Stimulated activated CD4-positive, alpha-beta T cell treated with anti-CD3 and anti-CD28 coated beads, Interleukin-2, amount 100 ng/mL, for 4 hours (primary cell): ENCODE measurements around the gene VAPB.
"Not testable (repeated sequence)": the region's sequence is repeated elsewhere in the genome, so short reads cannot be mapped to it uniquely, and the experiment has no call there.

Source experiments
- DNase-seq: peaks from one replicate; pipeline ENCODE4 v3.0.0-alpha.2; 2020; ENCODE audit warnings: low read depth

VAPB gene

DNA sequence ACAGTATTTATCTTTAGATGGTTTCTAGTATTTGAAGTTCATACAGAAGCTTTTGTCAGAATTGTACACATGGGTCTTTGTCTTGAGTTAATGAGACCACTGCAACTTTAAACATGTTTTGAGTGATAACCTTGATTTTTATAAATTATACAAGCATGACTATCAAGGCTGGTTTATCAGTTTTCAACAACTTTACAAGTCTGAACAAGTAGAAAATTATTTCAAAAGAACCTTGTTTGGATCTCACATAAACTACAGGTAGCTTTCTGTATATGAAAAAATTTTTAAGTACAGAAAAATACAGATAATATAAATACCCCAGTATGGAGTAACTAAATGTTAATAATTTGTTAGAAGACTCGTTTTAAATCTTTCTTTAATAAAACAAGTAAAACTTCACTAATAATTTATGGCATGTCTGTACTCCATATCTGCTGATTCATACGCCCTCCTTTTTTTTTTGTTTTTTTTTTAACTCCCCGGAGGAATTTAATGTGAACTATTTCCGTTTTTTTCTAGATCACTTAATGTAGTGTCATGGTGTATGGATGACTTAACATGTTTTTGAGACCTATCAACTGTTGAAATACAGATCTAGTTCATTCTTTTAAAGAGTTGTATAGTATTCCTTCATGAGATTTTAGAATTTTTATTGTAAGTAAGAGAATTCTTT lies 18.3 kb downstream of the VAPB start:
- DNase-seq: no peak

DNA sequence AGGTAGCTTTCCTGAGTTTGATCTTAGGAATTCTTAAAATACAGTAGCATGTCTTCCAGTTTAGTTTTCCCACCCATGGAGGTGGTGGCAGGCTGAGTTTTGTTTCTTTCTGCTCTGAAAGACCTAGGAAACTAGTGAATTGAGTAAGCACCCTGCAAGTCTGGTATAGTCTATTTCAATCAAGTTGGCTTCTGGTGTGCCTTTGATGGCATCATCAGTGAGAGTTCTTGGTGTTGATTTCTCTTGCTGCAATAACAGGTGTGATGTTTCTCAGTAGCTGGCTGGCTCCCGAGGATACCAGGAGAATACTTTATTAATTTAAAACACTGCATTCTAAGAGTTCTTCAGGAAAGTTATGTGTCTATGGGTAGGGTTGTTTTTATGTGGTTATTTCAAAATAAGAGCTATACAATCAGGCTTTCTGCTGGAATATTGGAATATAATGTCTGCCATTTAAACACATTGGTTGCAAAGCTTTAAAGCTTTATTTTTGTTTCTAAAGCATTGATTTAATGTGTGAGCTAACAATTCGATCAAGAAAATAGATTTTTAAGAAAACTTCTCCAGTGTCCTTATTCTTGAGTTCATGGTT lies 19.0 kb downstream of the VAPB start:
- no peak for DNase-seq

DNA sequence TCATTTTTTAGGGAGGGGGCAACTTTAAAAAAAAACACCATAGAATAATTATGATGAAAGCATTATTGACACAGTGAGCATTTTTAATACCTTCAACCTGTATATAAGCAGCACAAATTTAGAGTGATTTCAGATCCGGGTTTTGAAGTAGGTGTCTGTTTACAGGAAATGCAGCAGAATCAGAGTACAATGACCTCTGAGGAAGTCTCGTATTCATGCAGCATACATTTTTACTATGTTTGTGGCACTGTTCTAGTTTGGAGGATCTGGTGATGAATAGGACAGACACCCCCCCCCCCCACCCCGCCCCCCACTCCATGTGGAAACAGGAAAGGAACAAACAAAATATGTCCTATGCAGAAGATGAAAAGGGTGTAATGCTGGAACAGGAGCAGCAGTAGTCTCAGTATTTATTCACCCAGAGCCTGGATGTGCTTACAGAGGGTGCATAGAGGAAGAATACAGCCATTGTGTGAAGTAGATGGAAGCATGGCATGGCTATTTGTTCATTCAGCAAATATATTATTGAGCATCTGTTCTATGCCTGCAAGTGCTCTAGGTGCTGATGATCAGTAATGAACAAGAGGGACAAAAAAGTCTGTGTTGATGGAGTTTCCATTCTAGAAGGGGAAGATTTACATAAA lies 19.7 kb downstream of the VAPB start:
- DNase-seq: no peak

DNA sequence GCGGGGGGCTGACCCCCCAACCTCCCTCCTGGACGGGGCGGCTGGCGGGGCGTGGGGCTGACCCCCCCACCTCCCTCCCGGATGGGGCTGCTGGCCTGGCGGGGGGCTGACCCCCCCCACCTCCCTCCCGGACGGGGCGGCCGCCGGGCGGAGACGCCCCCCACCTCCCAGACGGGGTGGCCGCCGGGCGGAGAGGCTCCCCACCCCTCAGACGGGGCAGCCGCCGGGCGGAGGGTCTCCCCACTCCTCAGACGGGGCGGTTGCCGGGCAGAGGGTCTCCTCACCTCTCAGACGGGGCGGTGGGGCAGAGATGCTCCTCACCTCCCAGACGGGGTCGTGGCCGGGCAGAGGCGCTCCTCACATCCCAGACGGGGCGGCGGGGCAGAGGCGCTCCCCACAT lies 25.2 kb downstream of the VAPB start:
- not testable (repeated sequence) for DNase-seq

DNA sequence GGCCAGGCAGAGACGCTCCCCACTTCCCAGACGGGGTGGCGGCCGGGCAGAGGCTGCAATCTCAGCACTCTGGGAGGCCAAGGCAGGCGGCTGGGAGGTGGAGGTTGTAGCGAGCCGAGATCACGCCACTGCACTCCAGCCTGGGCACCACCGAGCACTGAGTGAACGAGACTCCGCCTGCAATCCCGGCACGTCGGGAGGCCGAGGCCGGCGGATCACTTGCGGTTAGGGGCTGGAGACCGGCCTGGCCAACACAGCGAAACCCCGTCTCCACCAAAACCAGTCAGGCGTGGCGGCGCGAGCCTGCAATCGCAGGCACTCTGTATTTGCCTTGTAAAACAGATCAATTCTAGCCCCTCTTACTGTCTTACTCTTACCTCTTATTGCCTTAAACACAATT lies 25.8 kb downstream of the VAPB start:
- not testable (repeated sequence) for DNase-seq

DNA sequence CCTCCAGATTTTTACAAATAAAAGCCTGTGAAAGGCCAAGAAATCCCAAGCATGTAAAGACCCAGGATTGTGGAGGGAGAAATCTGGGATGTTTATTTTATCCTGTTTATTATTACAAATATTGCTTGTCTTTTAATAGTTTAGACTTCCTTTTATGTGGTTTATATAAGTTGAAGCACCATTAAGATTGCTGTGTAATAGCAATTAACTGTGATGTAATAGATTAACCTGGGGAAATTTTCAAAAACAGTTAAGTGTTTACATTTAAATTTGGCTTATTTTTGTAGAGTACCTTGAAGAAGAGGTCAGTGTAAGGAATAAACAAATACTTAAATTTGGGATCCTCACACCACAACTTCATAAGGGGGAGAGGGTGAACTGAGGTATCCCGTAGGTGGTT lies 27.0 kb downstream of the VAPB start:
- DNase-seq: no peak

DNA sequence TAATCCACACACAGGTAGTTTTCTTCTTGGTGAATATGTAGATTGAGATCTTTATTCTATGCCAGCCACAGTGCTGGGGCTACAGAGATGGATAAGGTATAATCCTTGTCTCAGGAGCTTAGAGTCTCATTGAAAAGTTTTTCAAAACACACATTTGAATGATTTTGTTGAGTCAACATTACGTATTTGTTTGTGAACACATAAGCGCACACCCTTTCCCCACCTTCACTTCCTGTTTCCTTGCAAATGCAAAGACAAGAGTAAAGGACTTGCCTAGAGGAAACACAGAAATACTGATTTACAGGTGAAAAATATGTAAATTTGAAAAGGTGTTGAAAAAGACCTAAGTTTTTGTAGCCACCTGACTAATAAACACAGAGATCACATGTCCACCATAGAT lies 27.8 kb downstream of the VAPB start:
- no peak for DNase-seq

DNA sequence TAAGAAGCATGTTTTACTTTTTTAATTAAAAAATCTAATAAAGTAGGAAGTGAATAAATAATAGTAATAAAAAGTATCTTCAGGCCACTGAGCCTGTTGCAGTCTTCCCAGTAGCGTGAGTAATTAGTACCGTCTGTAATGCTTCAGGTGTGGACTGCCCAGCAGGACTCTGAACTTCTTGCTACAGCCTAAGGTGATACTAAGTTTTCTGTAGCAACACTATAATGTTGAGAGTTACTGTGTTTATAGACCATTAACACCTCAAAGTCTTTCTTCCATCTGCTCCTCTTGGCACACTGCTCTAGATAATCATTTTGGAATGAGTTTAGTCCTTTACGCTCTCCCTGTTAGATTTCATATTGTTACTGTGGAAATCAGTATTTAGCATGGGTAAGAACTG lies 28.4 kb downstream of the VAPB start:
- no peak for DNase-seq

DNA sequence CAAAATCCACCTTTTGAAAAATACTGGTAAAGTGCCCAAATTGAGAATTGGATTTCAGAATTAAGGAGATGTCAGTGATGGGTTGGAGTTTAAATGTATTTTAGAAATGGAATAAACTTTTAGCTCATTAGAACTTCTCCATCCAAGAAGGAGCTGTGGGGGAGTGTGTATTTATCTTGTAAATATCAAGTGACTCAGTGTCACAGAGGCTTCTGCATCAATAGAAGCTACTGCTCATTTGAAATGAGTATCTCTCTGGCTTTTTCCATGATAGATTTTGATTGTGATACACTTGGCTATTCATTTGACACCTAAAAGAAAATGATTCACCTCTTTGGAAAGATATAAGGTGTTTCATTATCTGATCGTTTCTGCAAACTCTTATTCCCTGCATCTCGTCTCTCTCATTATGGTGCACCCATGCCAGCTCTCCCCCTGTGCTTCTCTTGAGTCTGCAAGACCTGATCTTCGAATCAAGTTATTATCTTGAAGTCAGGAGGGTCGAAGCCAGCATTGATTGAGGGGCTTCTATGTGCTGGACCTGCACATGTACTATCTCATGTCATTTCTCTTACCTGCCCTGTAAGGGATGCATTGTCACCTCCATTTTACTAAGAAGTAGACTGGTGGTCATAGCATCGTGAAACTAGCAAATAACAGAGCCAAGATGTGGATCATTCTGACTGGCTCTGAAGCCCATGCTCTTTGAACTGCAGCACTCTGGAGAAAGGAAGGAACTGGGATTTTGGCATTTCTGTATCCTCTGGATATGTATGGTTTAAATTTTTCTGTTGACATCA lies 30.1 kb downstream of the VAPB start:
- DNase-seq: no peak

DNA sequence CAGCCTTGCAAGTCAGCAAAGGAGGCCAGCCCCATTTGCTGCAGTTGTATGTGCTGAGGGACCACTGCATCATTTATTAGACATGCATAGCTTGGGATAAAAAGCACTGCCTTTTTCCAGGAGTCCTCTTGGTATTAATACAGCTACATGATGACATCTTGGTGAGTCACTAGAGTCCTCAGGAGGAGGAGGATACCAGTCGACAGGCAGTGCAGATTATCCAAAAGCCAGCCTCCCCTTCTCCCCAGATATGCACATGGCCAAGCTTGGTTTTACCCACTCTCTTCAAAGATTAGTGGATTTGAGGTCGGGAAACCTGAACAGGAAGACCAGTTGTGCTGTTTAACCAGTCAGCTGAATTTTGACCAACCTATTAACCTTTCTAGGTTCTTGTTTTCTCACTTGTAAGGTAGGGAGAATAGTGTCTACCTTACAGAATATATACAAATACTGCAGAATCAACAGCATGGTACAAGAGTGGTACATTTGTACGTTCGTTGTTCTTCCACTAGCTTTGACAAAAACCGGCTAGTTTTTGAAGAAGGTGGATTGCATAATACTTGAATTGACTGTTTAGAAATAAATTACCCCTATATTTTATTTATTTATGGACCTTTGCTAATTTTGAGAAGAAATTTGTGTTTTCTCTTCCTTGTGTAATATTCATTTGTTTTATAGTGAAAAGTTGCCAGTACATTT lies 31.9 kb downstream of the VAPB start:
- no peak for DNase-seq

DNA sequence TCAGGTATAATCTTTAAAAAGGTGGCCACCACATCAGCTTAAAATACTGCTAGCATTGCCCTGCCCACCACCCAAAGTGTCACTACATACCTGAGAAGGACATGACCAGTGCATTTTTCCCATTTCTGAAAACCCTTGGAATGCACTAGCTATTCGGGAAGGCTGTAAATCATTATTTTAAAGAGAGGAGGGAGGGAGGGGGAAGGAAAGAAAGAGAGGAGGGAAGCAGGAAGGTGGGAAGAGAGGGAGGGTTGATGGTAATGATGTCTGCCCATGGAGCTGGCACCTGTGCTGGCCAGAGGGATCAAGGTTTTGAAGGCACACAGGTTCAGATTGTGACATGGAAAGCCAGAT lies 32.4 kb downstream of the VAPB start:
- DNase-seq: no peak

DNA sequence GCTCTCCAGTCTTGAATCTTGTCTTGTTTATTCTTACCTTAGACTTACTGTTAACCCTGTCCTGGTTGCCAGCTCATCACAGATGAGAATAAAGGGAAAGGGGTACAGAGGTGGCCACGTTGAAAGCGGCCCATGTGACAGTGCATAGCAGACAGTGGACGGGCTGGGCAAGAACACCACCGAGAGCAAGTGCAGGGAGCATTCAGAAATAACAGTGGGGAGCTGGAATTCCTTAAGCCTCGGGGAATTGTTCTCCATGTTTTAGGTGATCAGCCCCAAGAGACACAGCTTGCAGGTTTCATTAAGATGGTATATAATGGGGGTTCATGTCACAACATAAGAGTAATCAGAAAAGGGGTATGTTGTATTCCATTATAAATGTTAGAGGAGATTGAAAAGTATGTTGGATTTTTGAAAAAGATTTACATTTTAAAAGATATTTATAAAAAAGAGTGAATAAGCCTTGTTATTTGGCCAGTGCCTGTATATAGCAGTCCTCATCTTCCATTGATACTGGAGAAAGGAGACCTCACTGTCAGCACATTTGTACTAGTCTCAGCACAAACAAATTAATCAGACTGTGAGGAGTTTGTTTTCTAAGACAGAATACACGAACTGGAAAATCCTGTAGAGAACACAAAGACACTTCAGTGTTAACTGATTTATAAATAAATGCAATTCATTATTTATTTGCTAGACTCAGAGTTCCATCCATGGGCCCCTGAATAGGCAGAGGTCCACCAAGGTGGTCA lies 35.4 kb downstream of the VAPB start:
- DNase-seq: no peak

DNA sequence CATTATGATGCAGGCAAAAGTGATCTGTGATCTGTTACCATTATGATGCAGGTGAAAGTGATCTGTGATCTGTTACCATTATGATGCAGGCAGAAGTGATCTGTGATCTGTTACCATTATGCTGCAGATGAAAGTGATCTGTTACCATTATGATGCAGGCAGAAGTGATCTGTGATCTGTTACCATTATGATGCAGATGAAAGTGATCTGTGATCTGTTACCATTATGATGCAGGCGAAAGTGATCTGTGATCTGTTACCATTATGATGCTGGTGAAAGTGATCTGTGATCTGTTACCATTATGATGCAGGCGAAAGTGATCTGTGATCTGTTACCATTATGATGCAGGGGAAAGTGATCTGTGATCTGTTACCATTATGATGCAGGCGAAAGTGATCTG lies 38.5 kb downstream of the VAPB start:
- DNase-seq: not testable (repeated sequence)

DNA sequence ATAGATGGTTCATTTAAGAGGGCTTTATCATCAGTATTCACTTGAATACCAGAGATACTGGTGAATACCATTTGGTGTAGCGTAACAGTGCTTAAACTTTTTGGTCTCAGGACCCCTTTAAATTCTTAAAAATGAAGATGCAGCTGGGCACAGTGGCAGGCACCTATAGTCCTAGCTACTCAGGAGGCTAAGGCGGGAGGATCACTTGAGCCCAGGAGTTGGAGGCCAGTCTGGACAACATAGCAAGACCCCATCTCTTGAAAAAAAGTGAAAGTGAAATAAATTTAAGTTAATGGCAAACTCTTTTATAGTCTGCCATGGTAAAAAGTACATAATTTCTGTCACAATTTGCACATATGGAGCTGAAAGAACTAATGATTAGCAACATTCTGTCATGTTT lies 39.3 kb downstream of the VAPB start:
- no peak for DNase-seq

DNA sequence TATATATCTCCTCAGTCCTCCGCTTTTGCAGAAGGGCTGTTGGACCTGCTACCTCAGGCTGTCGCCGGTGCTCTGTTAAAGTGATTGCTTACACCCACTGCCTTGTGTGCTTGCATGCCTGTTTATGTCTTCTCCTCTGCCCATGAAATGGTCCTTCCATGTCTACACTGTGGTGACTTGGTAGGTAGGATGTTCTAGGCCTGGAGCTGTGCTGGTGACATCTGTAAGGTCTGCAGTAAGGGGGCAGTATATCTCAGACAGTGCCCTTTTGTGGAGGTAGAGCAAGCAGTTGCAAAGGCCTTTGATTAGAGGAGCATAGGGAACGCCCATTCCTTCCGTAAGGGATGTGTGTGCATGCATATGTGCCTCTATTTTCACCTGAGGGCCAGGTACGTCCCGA lies 40.3 kb downstream of the VAPB start:
- no peak for DNase-seq

DNA sequence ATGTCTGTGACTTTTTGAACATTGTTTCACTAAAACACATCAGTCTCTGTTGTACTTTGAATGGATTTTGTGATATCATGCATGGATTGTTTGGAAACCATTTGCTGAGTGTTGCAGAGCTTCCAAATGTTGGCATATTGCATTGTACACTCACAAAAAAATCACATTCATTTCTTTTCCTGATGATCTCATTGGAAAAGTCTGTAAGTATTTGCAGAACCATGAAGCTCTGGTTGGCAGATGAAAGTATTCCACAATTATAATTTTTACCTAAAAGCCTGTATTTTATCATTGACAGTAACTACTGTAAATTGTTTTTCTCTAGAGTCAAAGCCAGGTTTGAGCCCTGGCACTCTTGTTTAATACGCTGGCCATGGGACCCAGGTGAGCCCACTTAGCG lies 42.1 kb downstream of the VAPB start:
- DNase-seq: no peak

DNA sequence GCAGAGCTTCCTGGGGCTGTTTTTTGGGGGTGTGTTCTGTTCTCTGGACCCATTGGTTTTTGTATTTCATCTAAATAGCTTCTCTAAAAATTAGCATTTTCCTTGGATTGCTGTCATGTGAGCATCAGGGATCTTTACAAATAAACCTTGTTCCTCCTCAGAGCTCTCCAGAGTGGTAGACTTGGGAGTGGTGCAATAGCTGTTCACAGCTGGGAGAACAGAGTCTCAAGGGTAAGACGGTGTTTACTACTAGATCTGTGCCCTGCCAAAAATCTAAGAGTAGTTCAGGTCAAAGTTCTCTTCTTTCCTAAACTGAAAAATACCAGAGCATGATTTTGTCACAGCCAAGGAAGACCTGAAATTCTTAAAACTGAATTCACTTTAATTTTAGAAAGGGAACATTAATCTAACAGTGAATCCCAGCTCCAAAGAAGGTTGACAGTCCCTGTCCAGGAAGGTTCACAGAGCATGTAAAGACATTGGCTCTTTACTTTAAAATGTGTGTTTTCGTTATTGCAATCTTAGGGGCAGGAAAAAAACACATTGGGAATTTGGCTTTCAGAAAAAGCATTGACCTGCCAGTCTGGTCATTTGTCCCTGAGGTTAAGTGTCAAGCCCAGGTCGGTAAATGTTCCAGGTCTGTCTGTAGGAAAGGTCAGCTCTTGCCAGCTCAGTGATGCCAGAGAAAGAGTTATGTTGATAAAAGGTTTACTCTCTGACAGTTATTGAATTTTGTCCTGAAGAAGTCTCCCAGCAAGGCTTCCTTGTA lies 43.3 kb downstream of the VAPB start:
- no peak for DNase-seq

DNA sequence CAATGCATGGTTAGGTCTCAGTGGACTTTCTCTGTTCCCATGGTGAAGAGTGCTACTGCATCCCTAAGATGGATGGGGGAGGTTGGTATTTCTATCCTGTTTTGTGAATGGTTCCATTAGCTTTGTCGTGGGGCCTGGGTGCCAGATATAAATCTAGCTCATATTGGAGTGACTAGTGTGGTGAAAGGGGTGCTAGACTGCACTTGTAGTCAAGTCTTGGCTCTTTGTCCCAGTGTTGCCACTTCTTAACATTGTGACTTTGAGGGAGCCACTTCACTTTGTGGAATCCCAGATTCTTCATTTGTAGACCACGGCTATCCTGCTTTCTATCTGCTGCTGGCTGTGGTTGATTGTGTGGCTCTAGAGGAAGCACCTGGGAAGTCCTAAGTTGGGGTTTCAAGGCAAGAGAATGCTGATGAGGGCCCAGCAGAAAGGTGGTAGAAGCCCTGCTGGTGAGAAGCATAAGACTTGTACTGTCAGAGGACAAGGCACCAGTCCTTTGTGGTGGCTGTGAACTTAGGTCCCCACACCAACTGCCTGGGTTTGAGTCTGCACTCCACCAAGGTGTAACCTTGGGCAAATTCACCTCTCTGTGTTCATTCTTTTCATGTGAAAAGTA lies 44.1 kb downstream of the VAPB start:
- DNase-seq: no peak

DNA sequence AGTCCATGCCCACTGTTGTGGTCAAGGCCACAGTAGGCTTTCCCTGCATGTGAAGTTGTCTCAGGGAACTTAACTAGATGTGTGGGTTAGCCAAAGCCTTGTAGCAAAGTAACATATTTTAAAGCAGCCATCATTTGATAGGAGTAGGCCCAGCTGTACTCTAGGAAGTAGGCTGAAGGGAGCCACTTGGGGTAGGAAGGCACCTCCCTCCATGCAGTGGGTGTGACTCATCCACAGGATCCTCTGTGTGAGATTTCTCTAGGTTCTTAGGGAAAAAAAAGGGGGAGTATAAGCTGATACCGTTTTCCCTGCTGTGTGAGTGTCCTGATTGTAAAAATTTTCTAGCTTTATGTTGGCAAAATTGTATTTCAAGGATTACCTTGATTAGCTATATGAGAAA lies 44.7 kb downstream of the VAPB start:
- no peak for DNase-seq

DNA sequence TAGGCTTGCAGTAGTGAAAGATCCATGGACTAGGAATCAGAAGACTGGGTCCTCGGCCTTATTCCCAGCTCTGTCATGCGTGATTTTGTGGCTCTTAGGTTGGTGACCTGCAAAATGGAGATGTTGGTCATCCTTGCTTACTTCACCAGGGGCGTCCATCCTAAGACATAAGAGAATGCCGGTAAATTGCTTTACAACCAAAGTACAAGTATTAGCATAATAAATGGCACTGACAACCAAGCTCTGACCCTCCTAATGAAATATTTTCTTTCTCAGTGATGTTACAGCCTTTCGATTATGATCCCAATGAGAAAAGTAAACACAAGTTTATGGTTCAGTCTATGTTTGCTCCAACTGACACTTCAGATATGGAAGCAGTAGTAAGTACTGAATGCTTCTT lies 45.3 kb downstream of the VAPB start:
- no peak for DNase-seq

DNA sequence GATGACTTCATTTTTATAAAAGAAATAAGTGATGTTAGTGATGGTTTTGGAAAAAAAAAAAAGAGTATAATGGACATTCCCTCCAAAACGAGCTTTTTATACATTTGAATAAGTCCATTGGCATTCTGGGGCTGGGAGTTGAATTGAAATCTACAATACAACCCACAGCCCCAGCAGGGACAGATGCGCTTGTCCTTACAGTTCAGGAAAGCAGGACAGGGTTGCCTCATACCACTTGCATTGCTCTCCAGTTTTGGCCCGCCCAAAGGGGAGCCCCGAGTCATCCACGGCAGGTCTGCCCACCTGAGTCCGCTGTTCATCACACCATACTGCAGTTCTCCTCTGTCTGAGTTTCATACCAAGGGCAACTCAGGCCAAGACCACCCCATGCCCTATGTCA lies 46.2 kb downstream of the VAPB start:
- DNase-seq: no peak
